ENCODE data around the gene ANXA2.
"Not testable (repeated sequence)": the region's sequence is repeated elsewhere in the genome, so short reads cannot be mapped to it uniquely, and the experiment has no call there.

Gene ANXA2

GRCh38 chr15:60411774-60412425 lies 14.1 kb upstream of the ANXA2 start:
- TF ChIP-seq CTCF (IDR thresholded peaks at IDR 0.05; ENCODE audit: control insufficient read depth, extremely low read depth, insufficient read depth) = no peak
- DNase-seq (ENCODE audit: low read depth) = no peak

GRCh38 chr15:60410350-60410749 lies 12.6 kb upstream of the ANXA2 start:
- H3K4me3 ChIP-seq (ENCODE audit: low read depth, low read length); DNase-seq (ENCODE audit: low read depth): not testable (repeated sequence)

More at GRCh38 chr15:60411774-60412425, 14.1 kb upstream of the ANXA2 start:
- no peak overlapping the region for H3K4me3 ChIP-seq (ENCODE audit: low read depth, low read length)

GRCh38 chr15:60408463-60408981 lies 10.7 kb upstream of the ANXA2 start:
- no peak for TF ChIP-seq CTCF (IDR thresholded peaks at IDR 0.05; ENCODE audit: control insufficient read depth, extremely low read depth, insufficient read depth)
- no peak for DNase-seq (ENCODE audit: low read depth)
- H3K4me3 ChIP-seq (ENCODE audit: low read depth, low read length) = no peak overlapping the region

- DNase-seq (ENCODE audit: low read depth) = no peak
Measured at GRCh38 chr15:60407415-60407805, 9.6 kb upstream of the ANXA2 start.

GRCh38 chr15:60406513-60407414 lies 9.0 kb upstream of the ANXA2 start:
- DNase-seq (ENCODE audit: low read depth) = no peak
- no peak for TF ChIP-seq CTCF (IDR thresholded peaks at IDR 0.05; ENCODE audit: control insufficient read depth, extremely low read depth, insufficient read depth)
- H3K4me3 ChIP-seq (ENCODE audit: low read depth, low read length) = no peak overlapping the region

More at GRCh38 chr15:60407415-60407805, 9.6 kb upstream of the ANXA2 start:
- TF ChIP-seq CTCF (IDR thresholded peaks at IDR 0.05; ENCODE audit: control insufficient read depth, extremely low read depth, insufficient read depth) = no peak
- H3K4me3 ChIP-seq (ENCODE audit: low read depth, low read length) = no peak overlapping the region

- no peak for DNase-seq (ENCODE audit: low read depth)
- TF ChIP-seq CTCF (IDR thresholded peaks at IDR 0.05; ENCODE audit: control insufficient read depth, extremely low read depth, insufficient read depth) = no peak
- no peak overlapping the region for H3K4me3 ChIP-seq (ENCODE audit: low read depth, low read length)
Measured at GRCh38 chr15:60405399-60405798, 7.6 kb upstream of the ANXA2 start.

- DNase-seq (ENCODE audit: low read depth); H3K4me3 ChIP-seq (ENCODE audit: low read depth, low read length): not testable (repeated sequence)
Measured at GRCh38 chr15:60404351-60404750, 6.6 kb upstream of the ANXA2 start.
